ENCODE data around the gene MARK2. TPM values are rescaled to one million over a fixed set of nuclear protein-coding genes. Genes with fewer than 3 reads are reported as not detected.

MARK2 gene
- total and polyA plus RNA-seq, 10 of the 15 experiments (the other 5 are each of a cell fraction or from before 2014, with no cell fraction given) = 0.19 to 29.5 (median 13.2) TPM

DNA sequence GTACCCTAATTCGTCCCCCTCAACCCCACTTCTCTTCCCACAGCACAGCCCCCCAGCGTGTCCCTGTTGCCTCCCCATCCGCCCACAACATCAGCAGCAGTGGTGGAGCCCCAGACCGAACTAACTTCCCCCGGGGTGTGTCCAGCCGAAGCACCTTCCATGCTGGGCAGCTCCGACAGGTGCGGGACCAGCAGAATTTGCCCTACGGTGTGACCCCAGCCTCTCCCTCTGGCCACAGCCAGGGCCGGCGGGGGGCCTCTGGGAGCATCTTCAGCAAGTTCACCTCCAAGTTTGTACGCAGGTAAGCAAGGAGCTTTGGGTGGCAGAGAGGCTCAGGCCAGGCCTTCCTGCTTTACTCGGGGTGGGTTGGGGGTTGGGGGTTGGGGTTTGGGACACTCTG is 65.8 kb downstream of the MARK2 start:
- no peaks in the 10 kb centered on the region for H3K4me1 ChIP-seq (ENCODE audit: control insufficient read depth, insufficient read depth, low read length)
- H3K79me2 ChIP-seq (ENCODE audit: control insufficient read depth, insufficient read depth, low read length) = no peaks in the 10 kb centered on the region
- WGBS (ENCODE audit: insufficient coverage, insufficient replicate concordance, low lambda C conversion rate, missing lambda C conversion rate) = 90% methylated on average over 13 of the region's 13 CpGs
- H3K9ac ChIP-seq (ENCODE audit: control insufficient read depth, insufficient read depth, low read length) = no peak overlapping the region
- DNase-seq (ENCODE audit: low read depth, low spot score) (no peak), FAIRE-seq (no peak), ATAC-seq (no peak)
- RAD21 ChIA-PET (ENCODE audit: unreplicated experiment) = no interaction called here
- H2AFZ ChIP-seq (ENCODE audit: control insufficient read depth, low read depth, low read length) = no peak overlapping the region
- H3K27me3 ChIP-seq (replicated peaks in 1 of 2; ENCODE audit: control insufficient read depth in 2 of 2, insufficient read depth in 2 of 2, low read length in 1 of 2) = no peaks in the 10 kb centered on the region
- no peak overlapping the region for H3K27ac ChIP-seq (ENCODE audit: control insufficient read depth, insufficient read depth)
- H3K36me3 ChIP-seq (ENCODE audit: control insufficient read depth in 2 of 2, insufficient read depth in 2 of 2, low read length in 1 of 2) = peaks cover 32 to 49% of the 10 kb centered on the region in 2 experiments
- in situ Hi-C loops (cut with MboI) (no loop called here), intact Hi-C loops (cut with micrococcal nuclease; ENCODE audit: unreplicated experiment) (no loop called here)
- POLR2A ChIA-PET = no interaction called here
- SMC1A ChIA-PET (ENCODE audit: uncharacterized antibody, unreplicated experiment) = no interaction called here
- CTCF ChIA-PET = no interaction called here
- no peak overlapping the region for H3K4me3 ChIP-seq
- no peaks in the 10 kb centered on the region for H4K20me1 ChIP-seq (ENCODE audit: control insufficient read depth, insufficient read depth)
- BruUV-seq (replicated peaks) = no TSS peak
- no peaks in the 10 kb centered on the region for H3K9me3 ChIP-seq (replicated peaks; ENCODE audit: control insufficient read depth, insufficient read depth, low read length)
- TF ChIP-seq RAD21 (IDR thresholded peaks at IDR 0.05; ENCODE audit: insufficient read depth, low read depth, low read length) (no peak), NR2C1 (IDR thresholded peaks at IDR 0.05) (no peak)
- no peak overlapping the region for H3K4me2 ChIP-seq (ENCODE audit: control insufficient read depth, insufficient read depth)

DNA sequence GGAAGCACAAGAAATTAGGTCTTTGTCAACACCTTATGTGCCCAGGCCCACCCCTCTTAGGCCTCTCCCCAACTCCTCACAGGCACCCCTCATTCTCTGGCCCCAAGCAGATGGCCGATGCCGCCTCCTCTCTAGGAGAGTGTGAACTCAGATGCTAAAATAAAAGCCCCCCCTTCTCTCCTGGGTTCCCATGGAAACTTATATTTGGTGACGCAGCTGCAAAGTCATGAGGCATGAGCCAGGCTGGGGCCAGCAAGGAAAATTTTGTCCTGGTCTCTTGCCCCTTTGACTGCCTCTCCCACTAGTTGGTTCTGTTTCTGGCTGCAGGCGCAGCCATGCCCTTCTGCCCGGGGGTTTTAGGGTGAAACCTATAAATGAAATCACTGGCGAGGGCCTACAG is 66.3 kb downstream of the MARK2 start:
- RAD21 ChIA-PET (ENCODE audit: unreplicated experiment) = no interaction called here
- in situ Hi-C loops (cut with MboI) (no loop called here), intact Hi-C loops (cut with micrococcal nuclease; ENCODE audit: unreplicated experiment) (no loop called here)
- no peak overlapping the region for H3K27ac ChIP-seq (ENCODE audit: control insufficient read depth, insufficient read depth)
- WGBS (ENCODE audit: insufficient coverage, insufficient replicate concordance, low lambda C conversion rate, missing lambda C conversion rate) = 90% methylated on average over 6 of the region's 6 CpGs
- H3K36me3 ChIP-seq (ENCODE audit: control insufficient read depth in 2 of 2, insufficient read depth in 2 of 2, low read length in 1 of 2) = peaks cover 27 to 46% of the 10 kb centered on the region in 2 experiments
- H3K27me3 ChIP-seq (replicated peaks in 1 of 2; ENCODE audit: control insufficient read depth in 2 of 2, insufficient read depth in 2 of 2, low read length in 1 of 2) = no peaks in the 10 kb centered on the region
- no peak overlapping the region for H2AFZ ChIP-seq (ENCODE audit: control insufficient read depth, low read depth, low read length)
- no TSS peak for BruUV-seq (replicated peaks)
- ATAC-seq (no peak), DNase-seq (ENCODE audit: low read depth, low spot score) (no peak), FAIRE-seq (no peak)
- CTCF ChIA-PET = no interaction called here
- TF ChIP-seq RUNX3 (IDR thresholded peaks at IDR 0.05; ENCODE audit: low read length) (no peak), CEBPZ (IDR thresholded peaks at IDR 0.05; ENCODE audit: low read depth, low read length) (no peak)
- TF ChIP-seq, protein P1, sequence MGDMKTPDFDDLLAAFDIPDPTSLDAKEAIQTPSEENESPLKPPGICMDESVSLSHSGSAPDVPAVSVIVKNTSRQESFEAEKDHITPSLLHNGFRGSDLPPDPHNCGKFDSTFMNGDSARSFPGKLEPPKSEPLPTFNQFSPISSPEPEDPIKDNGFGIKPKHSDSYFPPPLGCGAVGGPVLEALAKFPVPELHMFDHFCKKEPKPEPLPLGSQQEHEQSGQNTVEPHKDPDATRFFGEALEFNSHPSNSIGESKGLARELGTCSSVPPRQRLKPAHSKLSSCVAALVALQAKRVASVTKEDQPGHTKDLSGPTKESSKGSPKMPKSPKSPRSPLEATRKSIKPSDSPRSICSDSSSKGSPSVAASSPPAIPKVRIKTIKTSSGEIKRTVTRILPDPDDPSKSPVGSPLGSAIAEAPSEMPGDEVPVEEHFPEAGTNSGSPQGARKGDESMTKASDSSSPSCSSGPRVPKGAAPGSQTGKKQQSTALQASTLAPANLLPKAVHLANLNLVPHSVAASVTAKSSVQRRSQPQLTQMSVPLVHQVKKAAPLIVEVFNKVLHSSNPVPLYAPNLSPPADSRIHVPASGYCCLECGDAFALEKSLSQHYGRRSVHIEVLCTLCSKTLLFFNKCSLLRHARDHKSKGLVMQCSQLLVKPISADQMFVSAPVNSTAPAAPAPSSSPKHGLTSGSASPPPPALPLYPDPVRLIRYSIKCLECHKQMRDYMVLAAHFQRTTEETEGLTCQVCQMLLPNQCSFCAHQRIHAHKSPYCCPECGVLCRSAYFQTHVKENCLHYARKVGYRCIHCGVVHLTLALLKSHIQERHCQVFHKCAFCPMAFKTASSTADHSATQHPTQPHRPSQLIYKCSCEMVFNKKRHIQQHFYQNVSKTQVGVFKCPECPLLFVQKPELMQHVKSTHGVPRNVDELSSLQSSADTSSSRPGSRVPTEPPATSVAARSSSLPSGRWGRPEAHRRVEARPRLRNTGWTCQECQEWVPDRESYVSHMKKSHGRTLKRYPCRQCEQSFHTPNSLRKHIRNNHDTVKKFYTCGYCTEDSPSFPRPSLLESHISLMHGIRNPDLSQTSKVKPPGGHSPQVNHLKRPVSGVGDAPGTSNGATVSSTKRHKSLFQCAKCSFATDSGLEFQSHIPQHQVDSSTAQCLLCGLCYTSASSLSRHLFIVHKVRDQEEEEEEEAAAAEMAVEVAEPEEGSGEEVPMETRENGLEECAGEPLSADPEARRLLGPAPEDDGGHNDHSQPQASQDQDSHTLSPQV (IDR thresholded peaks at IDR 0.05) = no peak
- TF ChIP-seq, protein P2, sequence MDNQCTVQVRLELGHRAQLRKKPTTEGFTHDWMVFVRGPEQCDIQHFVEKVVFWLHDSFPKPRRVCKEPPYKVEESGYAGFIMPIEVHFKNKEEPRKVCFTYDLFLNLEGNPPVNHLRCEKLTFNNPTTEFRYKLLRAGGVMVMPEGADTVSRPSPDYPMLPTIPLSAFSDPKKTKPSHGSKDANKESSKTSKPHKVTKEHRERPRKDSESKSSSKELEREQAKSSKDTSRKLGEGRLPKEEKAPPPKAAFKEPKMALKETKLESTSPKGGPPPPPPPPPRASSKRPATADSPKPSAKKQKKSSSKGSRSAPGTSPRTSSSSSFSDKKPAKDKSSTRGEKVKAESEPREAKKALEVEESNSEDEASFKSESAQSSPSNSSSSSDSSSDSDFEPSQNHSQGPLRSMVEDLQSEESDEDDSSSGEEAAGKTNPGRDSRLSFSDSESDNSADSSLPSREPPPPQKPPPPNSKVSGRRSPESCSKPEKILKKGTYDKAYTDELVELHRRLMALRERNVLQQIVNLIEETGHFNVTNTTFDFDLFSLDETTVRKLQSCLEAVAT (IDR thresholded peaks at IDR 0.05) = no peak
- TF ChIP-seq, protein P3, sequence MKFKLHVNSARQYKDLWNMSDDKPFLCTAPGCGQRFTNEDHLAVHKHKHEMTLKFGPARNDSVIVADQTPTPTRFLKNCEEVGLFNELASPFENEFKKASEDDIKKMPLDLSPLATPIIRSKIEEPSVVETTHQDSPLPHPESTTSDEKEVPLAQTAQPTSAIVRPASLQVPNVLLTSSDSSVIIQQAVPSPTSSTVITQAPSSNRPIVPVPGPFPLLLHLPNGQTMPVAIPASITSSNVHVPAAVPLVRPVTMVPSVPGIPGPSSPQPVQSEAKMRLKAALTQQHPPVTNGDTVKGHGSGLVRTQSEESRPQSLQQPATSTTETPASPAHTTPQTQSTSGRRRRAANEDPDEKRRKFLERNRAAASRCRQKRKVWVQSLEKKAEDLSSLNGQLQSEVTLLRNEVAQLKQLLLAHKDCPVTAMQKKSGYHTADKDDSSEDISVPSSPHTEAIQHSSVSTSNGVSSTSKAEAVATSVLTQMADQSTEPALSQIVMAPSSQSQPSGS (IDR thresholded peaks at IDR 0.05; ENCODE audit: low read length) = no peak
- H3K4me2 ChIP-seq (ENCODE audit: control insufficient read depth, insufficient read depth) = no peak overlapping the region
- no peaks in the 10 kb centered on the region for H3K4me1 ChIP-seq (ENCODE audit: control insufficient read depth, insufficient read depth, low read length)
- H3K9ac ChIP-seq (ENCODE audit: control insufficient read depth, insufficient read depth, low read length) = no peak overlapping the region
- H3K79me2 ChIP-seq (ENCODE audit: control insufficient read depth, insufficient read depth, low read length) = no peaks in the 10 kb centered on the region
- no peak overlapping the region for H3K4me3 ChIP-seq
- no peaks in the 10 kb centered on the region for H3K9me3 ChIP-seq (replicated peaks; ENCODE audit: control insufficient read depth, insufficient read depth, low read length)
- H4K20me1 ChIP-seq (ENCODE audit: control insufficient read depth, insufficient read depth) = no peaks in the 10 kb centered on the region
- POLR2A ChIA-PET = no interaction called here
- SMC1A ChIA-PET (ENCODE audit: uncharacterized antibody, unreplicated experiment) = no interaction called here

All from GM12878 (cell line).